ENCODE data around the gene RAB37. TPM values are rescaled to one million over a fixed set of nuclear protein-coding genes. Genes with fewer than 3 reads are reported as not detected.

RAB37 gene
- total and polyA plus RNA-seq, 2 of the 13 experiments (the other 11 are each of a cell fraction or from before 2014, with no cell fraction given), result 0.91 to 3.7 TPM

- TF ChIP-seq ZNF20 (CRISPR knock-in tag; IDR thresholded peaks at IDR 0.05) (peak; percentile 100), ZNF761 (CRISPR knock-in tag; conservative IDR thresholded peaks at IDR 0.05) (no peak; the same call in 1 of the 2 replicates), NFE2 (CRISPR knock-in tag; IDR thresholded peaks at IDR 0.05) (no peak), SETDB1 (CRISPR knock-in tag; IDR thresholded peaks at IDR 0.05; ENCODE audit: borderline replicate concordance) (no peak), RAD21 (CRISPR knock-in tag; IDR thresholded peaks at IDR 0.05) (peak; percentile 87), ZEB1 (IDR thresholded peaks at IDR 0.05; ENCODE audit: insufficient replicate concordance, low read depth) (peak; percentile 56), ZNF782 (CRISPR knock-in tag; IDR thresholded peaks at IDR 0.05; ENCODE audit: borderline replicate concordance) (no peak), MBD4 (IDR thresholded peaks at IDR 0.05; ENCODE audit: borderline replicate concordance, low read length) (no peak), TAF15 (IDR thresholded peaks at IDR 0.05; ENCODE audit: low read depth, low read length, poor library complexity, severe bottlenecking) (no peak), EEA1 (CRISPR knock-in tag; IDR thresholded peaks at IDR 0.05; ENCODE audit: borderline replicate concordance) (peak; percentile 14; the same call in 1 of the 2 replicates), ZNF30 (CRISPR knock-in tag; IDR thresholded peaks at IDR 0.05) (no peak), ZXDC (CRISPR knock-in tag; IDR thresholded peaks at IDR 0.05) (peak; percentile 97), KDM4B (CRISPR knock-in tag; IDR thresholded peaks at IDR 0.05) (peak; percentile 78; the same call in 1 of the 2 replicates), PHB2 (IDR thresholded peaks at IDR 0.05; ENCODE audit: partially characterized antibody) (no peak), KDM1A (CRISPR knock-in tag; IDR thresholded peaks at IDR 0.05) (no peak), ZBTB1 (CRISPR knock-in tag; IDR thresholded peaks at IDR 0.05; ENCODE audit: borderline replicate concordance) (no peak), ZNF850 (CRISPR knock-in tag; conservative IDR thresholded peaks at IDR 0.05) (no peak), ZNF253 (CRISPR knock-in tag; IDR thresholded peaks at IDR 0.05; ENCODE audit: borderline replicate concordance) (peak; percentile 20; the same call in 1 of the 2 replicates), HMG20A (CRISPR knock-in tag; IDR thresholded peaks at IDR 0.05; ENCODE audit: borderline replicate concordance) (peak; percentile 85), ZNF225 (CRISPR knock-in tag; IDR thresholded peaks at IDR 0.05) (peak; percentile 72; the same call in 1 of the 2 replicates), SMAD3 (CRISPR knock-in tag; IDR thresholded peaks at IDR 0.05) (peak; percentile 90), ZNF18 (CRISPR knock-in tag; IDR thresholded peaks at IDR 0.05; ENCODE audit: insufficient replicate concordance) (no peak), ZNF326 (CRISPR knock-in tag; IDR thresholded peaks at IDR 0.05; ENCODE audit: borderline replicate concordance) (no peak), MED1 (CRISPR knock-in tag; IDR thresholded peaks at IDR 0.05) (peak; percentile 81)
Observed at GRCh38 chr17:74736513-74737298, at the start of gene RAB37 (continued).

Data from HepG2 (cell line).